Activated naive CD4-positive, alpha-beta T cell treated with anti-CD3 and anti-CD28 coated beads for 36 hours (primary cell): ENCODE results near the gene CLEC12A. TPM values are rescaled to one million over a fixed set of nuclear protein-coding genes. Genes with fewer than 3 reads are reported as not detected.

ENCODE experiments used
- total RNA-seq, 2 experiments: library from RNA; stranded (reverse); gene quantifications; one replicate each; pipeline ENCODE4 v1.2.3, GENCODE V29; 2021

CLEC12A gene
- total RNA-seq, 2 experiments from 2014 or later: not detected

Other genes starting within 250 kb of the CLEC12A start
- gene CLECL1, start 238.3 kb upstream of the CLEC12A start, total RNA-seq: 1 to 10 TPM; 1.7 to 1.9 TPM
- gene CD69, start 210.5 kb upstream of the CLEC12A start, total RNA-seq: 100 to 1,000 TPM; 150 to 153 TPM
- gene KLRF1, start 143.9 kb upstream of the CLEC12A start, total RNA-seq: not detected
- gene CLEC2B, start 102.1 kb upstream of the CLEC12A start, total RNA-seq: 10 to 100 TPM; 30.3 to 30.7 TPM
- not detected for gene KLRF2, start 89.9 kb upstream of the CLEC12A start, total RNA-seq
- gene CLEC2A, start 39.0 kb upstream of the CLEC12A start, total RNA-seq: not detected
- gene CLEC1B, start 27.7 kb downstream of the CLEC12A start, total RNA-seq: not detected
- gene CLEC12B, start 39.2 kb downstream of the CLEC12A start, total RNA-seq: not detected
- not detected for gene CLEC9A, start 59.3 kb downstream of the CLEC12A start, total RNA-seq
- gene CLEC1A, start 127.6 kb downstream of the CLEC12A start, total RNA-seq: not detected
- gene CLEC7A, start 158.8 kb downstream of the CLEC12A start, total RNA-seq: not detected
- not detected for gene OLR1, start 200.7 kb downstream of the CLEC12A start, total RNA-seq
- gene TMEM52B, start 207.6 kb downstream of the CLEC12A start, total RNA-seq: not detected
- 1 to 10 TPM; 3.3 to 4.9 TPM for gene GABARAPL1, start 241.5 kb downstream of the CLEC12A start, total RNA-seq